Measurements from ENCODE around the gene KRTAP5-8.
"Not testable (repeated sequence)": the region's sequence is repeated elsewhere in the genome, so short reads cannot be mapped to it uniquely, and the experiment has no call there.

Gene KRTAP5-8, protein sequence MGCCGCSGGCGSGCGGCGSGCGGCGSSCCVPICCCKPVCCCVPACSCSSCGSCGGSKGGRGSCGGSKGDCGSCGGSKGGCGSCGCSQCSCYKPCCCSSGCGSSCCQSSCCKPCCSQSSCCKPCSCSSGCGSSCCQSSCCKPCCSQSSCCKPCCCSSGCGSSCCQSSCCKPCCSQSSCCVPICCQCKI

DNA sequence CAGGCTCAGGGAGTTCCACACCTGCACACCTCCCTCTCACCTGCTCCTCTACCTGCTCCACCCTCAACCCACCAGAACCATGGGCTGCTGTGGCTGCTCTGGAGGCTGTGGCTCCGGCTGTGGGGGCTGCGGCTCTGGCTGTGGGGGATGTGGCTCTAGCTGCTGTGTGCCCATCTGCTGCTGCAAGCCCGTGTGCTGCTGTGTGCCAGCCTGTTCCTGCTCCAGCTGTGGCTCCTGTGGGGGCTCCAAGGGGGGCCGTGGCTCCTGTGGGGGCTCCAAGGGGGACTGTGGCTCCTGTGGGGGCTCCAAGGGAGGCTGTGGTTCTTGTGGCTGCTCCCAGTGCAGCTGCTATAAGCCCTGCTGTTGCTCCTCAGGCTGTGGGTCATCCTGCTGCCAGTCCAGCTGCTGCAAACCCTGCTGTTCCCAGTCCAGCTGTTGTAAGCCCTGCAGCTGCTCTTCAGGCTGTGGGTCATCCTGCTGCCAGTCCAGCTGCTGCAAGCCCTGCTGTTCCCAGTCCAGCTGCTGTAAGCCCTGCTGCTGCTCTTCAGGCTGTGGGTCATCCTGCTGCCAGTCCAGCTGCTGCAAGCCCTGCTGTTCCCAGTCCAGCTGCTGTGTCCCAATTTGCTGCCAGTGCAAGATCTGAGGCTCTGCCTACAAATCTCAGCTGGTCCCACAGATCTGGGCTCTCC lies at the start of gene KRTAP5-8:
TSS of gene KRTAP5-8 (plus strand) at position 49 of the 689 bp plus-strand sequence. CDS start at position 80, 31 bp downstream.
- DNase-seq, result not testable (repeated sequence)

DNA sequence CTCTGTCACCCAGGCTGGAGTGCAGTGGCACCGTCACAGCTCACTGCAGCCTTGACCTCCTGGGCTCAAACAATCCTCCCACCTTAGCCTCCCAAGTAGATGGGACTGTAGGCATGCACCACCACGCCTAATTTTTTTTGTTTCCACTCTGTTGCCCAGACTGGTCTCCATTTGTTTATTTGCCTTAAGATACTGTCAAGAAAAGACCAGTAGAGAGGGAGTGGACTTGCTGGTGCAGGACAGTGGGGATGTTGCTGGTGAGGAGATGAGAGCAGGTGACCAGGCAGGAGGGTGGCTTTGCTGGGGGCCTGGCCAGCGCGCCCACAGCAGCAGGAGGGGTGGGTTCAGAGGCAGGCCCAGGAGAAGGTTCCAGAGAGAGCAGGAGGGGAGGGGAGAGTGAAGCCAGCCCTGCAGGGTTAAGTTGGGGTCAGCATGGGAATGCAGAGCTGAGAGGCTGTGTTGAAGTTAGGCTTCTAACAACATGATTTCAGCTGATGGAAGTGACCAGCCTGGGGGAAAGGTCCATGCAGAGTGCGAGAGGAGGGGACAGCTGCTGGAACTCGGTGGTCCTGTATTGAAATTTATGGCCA lies 49.0 kb upstream of the KRTAP5-8 start:
- no peak for DNase-seq

- DNase-seq, result no peak
Measured at GRCh38 chr11:71489311-71490043, 48.3 kb upstream of the KRTAP5-8 start.

DNA sequence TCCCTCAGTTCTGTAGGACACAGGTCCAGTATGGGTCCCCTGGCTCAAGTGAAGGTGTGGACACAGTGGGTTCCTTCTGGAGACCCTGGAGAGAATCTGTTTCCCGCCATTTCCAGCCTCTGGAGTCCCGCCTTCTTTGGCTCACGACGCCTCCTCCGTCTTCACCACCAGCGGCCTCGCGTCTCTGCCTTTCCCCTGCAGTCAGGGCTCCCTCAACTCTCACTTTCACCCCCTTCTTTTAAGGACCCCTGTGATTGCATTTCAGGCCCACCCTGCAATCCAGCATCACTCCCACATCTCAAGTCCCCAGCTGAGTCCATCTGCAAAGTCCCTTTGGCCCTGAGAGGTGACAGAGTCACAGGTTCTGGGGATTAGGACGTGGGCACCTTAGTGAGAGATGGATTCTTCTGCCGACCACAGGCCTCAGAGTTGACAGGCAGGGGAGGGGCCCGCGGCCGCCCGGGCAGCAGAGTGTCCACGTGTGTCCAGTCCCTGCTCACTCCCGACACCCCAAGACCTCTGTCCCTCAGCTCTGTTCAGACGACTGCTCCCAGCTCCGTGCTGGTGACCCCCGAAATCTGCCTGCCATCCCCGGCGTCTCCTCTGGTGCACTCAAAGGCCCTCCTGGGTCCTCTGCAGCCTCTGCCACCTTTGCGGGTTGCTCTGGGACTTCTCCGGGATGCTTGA lies 47.6 kb upstream of the KRTAP5-8 start:
- DNase-seq, result no peak

DNA sequence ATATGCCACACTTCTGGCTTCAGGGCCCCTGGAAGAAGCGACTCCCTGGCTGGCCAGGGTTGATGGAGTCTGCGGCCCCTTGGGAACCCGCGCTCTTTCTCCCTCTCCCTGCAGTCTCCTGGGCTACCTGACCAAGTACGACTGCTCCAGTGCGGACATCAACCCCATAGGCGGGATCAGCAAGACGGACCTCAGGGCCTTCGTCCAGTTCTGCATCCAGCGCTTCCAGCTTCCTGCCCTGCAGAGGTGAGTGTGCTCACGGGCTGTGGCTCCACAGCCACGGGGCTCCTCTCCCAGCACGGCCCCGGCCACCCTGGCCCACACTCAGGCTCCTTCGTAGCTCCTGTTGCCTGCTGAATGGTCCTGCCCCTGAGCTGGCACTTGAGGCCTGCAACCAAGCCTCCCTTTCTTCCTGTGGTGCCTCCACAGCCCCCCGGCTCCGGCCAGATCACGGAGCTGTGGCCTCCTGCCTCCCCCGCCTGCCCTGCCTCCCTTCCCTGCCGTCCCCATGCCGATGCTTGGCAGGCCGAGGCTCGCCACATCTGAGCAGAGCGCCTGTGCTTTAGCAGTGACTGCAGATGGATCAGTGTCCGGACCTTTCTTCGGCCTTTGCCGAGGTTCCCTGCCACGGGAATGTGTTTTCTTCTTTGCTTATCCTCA lies 47.0 kb upstream of the KRTAP5-8 start:
- no peak for DNase-seq

DNA sequence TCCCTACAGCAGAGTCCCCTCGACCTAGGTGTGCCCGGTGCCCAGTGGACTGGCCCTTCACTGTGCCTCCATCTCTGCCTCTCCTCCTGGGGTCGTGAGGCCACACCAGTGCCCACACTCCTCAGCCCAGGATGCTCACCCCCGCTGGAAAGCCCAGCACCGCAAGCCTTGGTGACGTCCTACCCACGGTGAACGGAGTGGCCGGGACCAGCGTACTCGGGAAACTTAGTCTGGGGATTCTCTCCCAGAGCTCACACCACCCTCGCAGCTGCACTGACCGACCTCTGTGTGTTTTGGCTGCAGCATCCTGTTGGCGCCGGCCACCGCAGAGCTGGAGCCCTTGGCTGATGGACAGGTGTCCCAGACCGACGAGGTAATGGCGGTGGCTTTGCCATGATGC lies 46.3 kb upstream of the KRTAP5-8 start:
- no peak for DNase-seq

GRCh38 chr11:71491940-71492339 lies 45.9 kb upstream of the KRTAP5-8 start:
- no peak for DNase-seq

DNA sequence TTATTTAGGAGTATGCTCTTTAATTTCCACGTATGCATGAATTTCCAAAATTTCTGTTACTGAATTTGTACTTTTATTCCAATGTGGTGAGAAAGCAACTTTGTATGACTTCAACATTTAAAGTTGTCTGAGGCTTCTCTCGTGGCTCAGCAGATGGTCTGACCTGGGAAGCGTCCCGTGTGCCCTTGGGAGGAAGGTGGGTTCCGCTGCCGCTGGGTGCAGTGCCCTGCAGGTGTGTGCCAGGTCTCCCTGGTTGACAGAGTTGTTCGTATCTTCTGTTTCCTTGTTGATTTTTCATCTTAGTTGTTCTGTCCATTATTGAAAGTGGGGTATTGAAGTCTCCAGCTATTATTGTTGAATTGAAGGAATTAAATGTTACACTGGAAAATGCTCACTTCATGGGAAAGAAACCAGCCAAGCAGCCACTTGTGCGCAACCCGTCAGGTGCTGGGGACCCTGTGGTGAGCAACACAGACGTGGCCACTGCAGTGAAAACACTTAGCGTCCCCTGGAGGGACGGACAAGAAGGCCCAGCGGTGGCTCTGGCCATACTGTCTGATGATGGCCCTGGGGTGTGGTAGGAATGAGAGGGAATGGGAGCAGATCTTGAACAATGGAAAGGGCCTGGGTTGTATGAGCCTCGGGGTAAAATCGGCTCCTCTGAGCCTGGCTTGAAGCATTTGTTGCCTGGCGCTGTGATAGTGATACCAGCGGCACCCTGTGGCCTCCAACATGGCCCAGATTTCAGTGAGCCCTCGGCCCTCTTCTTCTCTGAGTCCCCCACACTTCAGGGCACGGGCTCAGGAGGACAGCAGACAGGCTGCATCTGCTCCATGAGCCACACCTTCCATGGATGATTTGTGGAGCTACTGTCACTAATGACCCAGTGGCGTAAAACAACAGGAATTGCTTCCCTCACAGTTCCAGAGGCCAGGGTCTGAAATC lies 42.3 kb upstream of the KRTAP5-8 start:
- DNase-seq, result no peak

DNA sequence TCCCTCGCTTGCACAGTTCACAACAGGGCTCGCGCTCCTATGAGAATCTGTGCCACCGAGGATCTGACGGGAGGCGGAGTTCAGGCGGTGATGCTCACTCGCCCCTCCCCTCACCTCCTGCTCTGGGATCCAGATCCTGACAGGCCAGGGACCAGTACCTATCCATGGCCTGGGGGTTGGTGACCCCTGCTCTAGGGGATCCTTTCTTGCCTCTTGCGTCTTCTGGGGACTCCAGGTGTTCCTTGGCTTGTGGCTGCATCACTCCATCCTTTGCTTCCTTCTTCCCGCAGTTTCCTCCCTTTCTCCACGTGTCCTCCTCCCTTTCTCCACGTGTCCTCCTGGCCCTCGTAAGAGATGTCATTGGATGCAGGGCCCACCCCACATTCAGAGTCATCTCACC lies 41.4 kb upstream of the KRTAP5-8 start:
- no peak for DNase-seq

DNA sequence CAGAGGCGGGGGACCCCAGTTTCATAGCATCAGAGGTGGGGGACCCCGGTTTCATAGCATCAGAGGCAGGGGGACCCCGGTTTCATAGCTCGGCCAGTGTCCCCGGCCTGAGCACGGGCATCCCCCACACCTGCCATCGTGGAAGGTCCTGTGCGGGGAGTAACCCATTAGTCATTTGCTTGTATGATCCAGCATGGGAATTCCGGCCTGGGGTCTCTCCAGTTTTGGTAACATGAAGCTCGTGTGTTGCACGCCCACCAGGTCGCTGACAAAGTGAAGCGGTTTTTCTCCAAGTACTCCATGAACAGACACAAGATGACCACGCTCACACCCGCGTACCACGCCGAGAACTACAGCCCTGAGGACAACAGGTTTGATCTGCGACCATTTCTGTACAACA lies 39.7 kb upstream of the KRTAP5-8 start:
- DNase-seq, result no peak

DNA sequence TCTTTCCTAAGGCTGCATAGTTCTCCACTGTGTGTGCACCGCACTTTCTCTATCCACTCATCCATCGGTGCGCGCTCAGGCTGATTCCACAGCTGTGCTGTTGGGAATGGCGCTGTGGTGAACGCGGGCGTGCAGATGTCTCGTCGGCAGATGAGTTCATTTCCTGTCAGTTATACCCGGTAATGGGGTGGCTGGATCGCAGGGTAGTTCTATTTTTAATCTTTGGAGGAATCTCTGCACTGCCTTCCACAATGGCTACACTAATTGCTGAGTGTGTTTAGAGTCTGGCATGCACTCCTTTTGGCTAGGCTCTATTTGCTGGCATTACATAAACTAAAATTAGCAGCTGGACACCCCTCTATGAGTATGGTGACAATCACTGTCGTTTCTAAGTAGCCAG lies 38.7 kb upstream of the KRTAP5-8 start:
- no peak for DNase-seq

DNA sequence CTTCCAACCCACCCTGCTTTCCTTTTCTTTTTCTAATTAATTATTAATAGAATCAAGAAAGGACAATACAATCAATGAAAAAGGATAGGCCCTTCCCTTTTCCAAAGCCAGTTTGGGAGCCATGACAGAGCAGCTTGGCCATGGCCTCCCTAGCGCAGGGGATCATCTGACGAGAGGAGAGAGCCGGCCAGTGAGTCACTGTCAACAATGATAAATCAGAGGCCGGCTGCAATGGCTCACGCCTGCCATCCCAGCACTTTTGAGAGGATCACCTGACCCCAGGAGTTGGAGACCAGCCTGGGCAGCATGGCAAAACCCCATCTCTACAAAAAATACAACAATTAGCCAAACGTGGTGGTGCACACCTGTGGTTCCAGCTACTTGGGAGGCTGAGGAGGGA lies 38.3 kb upstream of the KRTAP5-8 start:
- DNase-seq, result no peak

DNA sequence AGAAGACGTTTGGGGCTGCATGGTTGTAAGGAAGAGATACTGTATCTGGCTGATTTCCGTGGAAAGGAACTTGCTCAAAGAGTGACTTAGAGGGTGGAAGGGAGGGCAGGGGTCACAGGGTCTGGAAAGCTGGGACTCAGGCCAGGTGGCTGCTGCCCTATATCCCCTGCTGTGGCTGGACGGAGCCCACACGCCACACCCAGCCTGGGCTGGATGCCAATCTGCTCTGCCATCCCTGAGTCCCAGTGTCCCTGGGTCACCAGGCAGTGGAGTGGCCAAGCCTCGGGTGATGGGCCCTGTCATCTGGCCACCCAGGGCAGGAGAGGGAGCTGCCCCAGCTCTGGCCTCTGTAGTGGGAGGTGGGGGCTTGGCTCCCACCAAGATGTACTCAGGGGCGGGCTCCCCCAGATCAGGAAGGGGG lies 37.2 kb upstream of the KRTAP5-8 start:
- DNase-seq, result no peak

- no peak for DNase-seq
Measured at GRCh38 chr11:71501071-71501985, 36.5 kb upstream of the KRTAP5-8 start.

DNA sequence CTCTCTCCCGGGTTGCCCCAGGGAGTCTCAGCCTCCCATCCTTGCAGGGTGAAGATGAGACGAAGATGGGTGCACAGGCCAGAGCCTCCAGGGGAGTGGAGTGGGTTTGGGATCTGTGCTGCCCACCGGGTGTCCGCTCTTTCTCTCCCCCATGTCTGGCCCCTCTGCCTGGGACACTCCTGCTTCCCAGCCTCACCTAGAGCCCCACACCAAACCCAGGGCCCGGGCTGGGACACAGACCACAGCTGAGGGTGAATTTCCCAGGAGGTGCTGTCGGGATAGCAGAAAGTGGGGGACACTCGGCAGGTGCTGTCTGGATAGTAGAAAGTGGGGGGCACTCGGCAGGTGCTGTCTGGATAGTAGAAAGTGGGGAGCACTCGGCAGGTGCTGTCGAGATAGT lies 35.8 kb upstream of the KRTAP5-8 start:
- DNase-seq, result no peak

GRCh38 chr11:71502871-71503435 lies 34.9 kb upstream of the KRTAP5-8 start:
- no peak for DNase-seq

DNA sequence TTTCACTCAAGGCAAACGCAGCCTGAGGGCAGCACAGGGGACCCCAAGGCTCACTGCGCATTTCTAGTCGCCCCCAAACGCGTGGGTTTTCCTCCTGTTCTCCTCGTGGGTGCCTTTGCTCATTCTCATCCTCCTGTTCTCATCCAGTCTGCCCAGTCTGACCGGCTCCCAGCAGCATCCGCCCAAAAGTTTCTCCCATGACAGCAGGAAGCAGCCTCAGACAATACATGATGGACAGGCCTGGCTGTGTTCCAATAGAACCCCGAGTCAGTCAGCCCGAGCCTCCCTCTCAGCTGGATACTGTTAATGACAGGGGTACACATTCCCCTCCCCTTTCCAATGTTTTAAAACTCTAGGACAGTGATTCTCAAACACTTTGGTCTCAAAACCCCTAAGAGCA lies 33.3 kb upstream of the KRTAP5-8 start:
- no peak for DNase-seq

GRCh38 chr11:71505001-71505400 lies 32.8 kb upstream of the KRTAP5-8 start:
- no peak for DNase-seq

DNA sequence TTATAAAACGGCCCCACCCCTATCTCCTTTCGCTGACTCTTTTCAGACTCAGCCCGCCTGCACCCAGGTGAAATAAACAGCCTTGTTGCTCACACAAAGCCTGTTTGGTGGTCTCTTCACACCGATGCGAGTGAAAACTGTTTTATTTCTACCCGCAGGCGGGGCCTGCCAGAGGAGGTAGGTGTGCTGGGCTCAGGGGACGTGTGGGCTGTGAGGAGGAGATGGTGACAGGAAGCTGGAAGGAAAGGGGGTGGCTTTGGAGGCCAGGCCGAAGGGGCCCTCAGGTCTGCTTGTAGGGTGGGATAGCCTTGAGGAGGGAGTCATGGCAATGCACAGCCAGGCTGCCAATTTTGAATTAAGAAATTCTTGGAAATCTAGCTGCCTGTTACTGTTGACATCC lies 32.0 kb upstream of the KRTAP5-8 start:
- DNase-seq, result no peak

DNA sequence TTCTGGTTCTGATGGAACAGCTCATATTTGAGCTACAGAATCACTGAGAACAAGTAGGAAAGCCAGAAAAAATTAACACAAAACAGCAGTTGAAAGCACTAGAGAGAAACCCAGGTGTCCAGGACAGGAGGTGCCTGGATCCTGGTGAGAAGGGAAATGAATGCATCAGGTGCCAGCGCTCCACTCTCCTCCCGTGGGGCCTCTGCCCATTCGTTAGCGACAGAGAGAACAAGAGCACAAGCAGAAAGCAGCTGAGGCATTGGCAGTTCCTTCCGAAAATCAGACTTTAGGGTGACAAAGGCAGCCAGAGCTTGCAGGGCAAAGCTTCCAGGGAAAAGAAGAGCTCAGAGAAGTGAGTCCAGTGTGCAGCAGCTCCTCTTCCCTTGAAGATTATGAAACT lies 30.7 kb upstream of the KRTAP5-8 start:
- DNase-seq, result no peak

All from NCI-H2171 (cell line).